Measurements from ENCODE around the gene TMPRSS4. TPM values are rescaled to one million over a fixed set of nuclear protein-coding genes. Genes with fewer than 3 reads are reported as not detected.

TMPRSS4 gene
- total RNA-seq, 1 experiment from 2014 or later = not detected

DNA sequence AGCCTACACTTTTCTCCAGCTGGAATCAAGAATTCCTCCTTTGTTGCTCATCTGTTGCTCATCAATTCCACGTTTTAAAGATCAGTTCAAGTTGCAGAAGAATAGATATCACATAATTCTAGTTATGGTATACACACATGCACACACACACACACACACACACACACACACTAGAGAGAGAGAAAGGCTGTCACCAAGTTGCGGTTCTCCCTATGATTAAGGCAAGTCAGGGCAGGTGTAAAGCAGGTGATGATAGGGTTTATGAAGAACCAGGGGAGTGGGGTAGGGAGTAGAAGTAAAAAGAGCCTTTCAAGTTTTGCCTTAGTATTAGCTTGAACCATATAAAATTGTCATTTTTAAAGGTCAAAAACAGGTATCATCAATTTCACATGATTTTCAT, 31.7 kb upstream of the TMPRSS4 start:
- POLR2A ChIA-PET = no interaction called here

DNA sequence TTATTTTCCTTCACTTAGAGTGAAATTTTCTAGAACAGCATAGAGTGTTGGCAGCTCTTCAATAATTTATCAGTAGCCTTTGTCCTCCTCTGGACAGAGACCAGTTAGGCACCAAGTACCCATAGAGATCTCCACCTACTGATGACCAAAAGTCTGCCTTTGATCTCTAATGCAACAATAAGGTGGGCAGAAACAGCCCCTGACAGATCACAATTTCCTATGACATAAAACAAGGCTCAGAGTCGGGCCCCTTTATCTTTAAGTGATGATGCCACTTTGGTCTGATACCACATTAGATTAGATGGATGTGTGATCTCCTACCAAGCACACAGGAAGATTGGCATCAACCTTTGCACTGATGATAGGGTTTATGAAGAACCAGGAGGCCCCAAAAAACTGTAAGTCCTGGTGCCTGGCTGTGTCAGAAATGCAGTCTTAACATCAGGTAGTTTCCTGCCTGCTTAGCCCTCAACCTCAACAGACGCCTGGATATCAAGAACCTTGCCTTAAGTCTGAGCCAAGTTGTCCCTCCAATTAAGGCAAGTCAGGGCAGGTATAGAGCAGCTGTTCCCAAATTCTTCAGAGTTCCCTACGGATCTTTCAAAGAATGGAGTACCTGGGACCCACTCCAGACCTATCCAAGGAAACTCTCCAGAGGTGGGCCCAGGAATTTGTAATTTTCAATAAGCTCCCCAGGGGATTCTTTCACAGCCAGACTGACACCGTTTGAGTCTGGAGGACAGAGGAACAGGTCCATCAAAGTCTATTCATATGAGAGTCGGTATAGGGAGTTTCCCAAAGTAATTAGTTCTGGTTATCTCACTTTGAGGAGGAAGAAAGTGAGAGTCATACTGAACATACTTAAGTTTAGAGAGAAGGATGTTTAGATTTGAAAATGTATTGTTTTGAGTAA, 30.6 kb upstream of the TMPRSS4 start:
- Histone ChIP-seq H3K27me3 (ENCODE audit: control insufficient read depth, insufficient read depth, low read length) (peaks cover 35% of the 10 kb centered on the region), H3K27ac (ENCODE audit: low read length) (no peak overlapping the region), H3K36me3 (ENCODE audit: control insufficient read depth, insufficient read depth, low read length) (no peaks in the 10 kb centered on the region), H3K9me3 (ENCODE audit: control insufficient read depth, insufficient read depth, low read depth, low read length) (no peaks in the 10 kb centered on the region), H3K4me1 (ENCODE audit: control insufficient read depth, insufficient read depth, low read length) (no peaks in the 10 kb centered on the region), H3K4me3 (ENCODE audit: low read depth in 2 of 2, low read length in 2 of 2) (no peak overlapping the region)
- ATAC-seq (no peak), DNase-seq (ENCODE audit: low read depth, low spot score) (no peak)
- BruUV-seq (replicated peaks) = no TSS peak
- no peak for TF ChIP-seq POLR2AphosphoS5 (IDR thresholded peaks at IDR 0.05; ENCODE audit: low read depth, low read length)
- TF ChIP-seq SIN3A (IDR thresholded peaks at IDR 0.05; ENCODE audit: borderline replicate concordance, insufficient read depth, low read depth, low read length) = no peak
- TF ChIP-seq, protein P1, sequence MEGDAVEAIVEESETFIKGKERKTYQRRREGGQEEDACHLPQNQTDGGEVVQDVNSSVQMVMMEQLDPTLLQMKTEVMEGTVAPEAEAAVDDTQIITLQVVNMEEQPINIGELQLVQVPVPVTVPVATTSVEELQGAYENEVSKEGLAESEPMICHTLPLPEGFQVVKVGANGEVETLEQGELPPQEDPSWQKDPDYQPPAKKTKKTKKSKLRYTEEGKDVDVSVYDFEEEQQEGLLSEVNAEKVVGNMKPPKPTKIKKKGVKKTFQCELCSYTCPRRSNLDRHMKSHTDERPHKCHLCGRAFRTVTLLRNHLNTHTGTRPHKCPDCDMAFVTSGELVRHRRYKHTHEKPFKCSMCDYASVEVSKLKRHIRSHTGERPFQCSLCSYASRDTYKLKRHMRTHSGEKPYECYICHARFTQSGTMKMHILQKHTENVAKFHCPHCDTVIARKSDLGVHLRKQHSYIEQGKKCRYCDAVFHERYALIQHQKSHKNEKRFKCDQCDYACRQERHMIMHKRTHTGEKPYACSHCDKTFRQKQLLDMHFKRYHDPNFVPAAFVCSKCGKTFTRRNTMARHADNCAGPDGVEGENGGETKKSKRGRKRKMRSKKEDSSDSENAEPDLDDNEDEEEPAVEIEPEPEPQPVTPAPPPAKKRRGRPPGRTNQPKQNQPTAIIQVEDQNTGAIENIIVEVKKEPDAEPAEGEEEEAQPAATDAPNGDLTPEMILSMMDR (IDR thresholded peaks at IDR 0.05) = no peak
- no peak for TF ChIP-seq TCF7L2 (IDR thresholded peaks at IDR 0.05; ENCODE audit: low read depth, low read length)
- TF ChIP-seq, protein P2, sequence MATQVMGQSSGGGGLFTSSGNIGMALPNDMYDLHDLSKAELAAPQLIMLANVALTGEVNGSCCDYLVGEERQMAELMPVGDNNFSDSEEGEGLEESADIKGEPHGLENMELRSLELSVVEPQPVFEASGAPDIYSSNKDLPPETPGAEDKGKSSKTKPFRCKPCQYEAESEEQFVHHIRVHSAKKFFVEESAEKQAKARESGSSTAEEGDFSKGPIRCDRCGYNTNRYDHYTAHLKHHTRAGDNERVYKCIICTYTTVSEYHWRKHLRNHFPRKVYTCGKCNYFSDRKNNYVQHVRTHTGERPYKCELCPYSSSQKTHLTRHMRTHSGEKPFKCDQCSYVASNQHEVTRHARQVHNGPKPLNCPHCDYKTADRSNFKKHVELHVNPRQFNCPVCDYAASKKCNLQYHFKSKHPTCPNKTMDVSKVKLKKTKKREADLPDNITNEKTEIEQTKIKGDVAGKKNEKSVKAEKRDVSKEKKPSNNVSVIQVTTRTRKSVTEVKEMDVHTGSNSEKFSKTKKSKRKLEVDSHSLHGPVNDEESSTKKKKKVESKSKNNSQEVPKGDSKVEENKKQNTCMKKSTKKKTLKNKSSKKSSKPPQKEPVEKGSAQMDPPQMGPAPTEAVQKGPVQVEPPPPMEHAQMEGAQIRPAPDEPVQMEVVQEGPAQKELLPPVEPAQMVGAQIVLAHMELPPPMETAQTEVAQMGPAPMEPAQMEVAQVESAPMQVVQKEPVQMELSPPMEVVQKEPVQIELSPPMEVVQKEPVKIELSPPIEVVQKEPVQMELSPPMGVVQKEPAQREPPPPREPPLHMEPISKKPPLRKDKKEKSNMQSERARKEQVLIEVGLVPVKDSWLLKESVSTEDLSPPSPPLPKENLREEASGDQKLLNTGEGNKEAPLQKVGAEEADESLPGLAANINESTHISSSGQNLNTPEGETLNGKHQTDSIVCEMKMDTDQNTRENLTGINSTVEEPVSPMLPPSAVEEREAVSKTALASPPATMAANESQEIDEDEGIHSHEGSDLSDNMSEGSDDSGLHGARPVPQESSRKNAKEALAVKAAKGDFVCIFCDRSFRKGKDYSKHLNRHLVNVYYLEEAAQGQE (IDR thresholded peaks at IDR 0.05; ENCODE audit: insufficient read depth in 1 of 2, low read depth in 2 of 2, low read length in 1 of 2) = no peak
- POLR2A ChIA-PET = no interaction called here
- CTCF ChIA-PET = no interaction called here
- in situ Hi-C loops (cut with HindIII; ENCODE audit: low pct_unique_long_range_greater_than_20kb, low sequenced_read_pairs) = no loop called here
- intact Hi-C loops (cut with micrococcal nuclease; ENCODE audit: unreplicated experiment) = no loop called here

More for the DNA sequence above, 31.7 kb upstream of the TMPRSS4 start:
- Histone ChIP-seq H3K4me1 (ENCODE audit: control insufficient read depth, insufficient read depth, low read length) (no peaks in the 10 kb centered on the region), H3K27ac (ENCODE audit: low read length) (no peak overlapping the region), H3K27me3 (ENCODE audit: control insufficient read depth, insufficient read depth, low read length) (peaks cover 35% of the 10 kb centered on the region), H3K4me3 (ENCODE audit: low read depth in 2 of 2, low read length in 2 of 2) (no peak overlapping the region), H3K36me3 (ENCODE audit: control insufficient read depth, insufficient read depth, low read length) (no peaks in the 10 kb centered on the region), H3K9me3 (ENCODE audit: control insufficient read depth, insufficient read depth, low read depth, low read length) (no peaks in the 10 kb centered on the region)
- no TSS peak for BruUV-seq (replicated peaks)
- ATAC-seq (no peak), DNase-seq (ENCODE audit: low read depth, low spot score) (no peak)
- intact Hi-C loops (cut with micrococcal nuclease; ENCODE audit: unreplicated experiment) (no loop called here), in situ Hi-C loops (cut with HindIII; ENCODE audit: low pct_unique_long_range_greater_than_20kb, low sequenced_read_pairs) (no loop called here)
- CTCF ChIA-PET = no interaction called here
- TF ChIP-seq SIN3A (IDR thresholded peaks at IDR 0.05; ENCODE audit: borderline replicate concordance, insufficient read depth, low read depth, low read length) = no peak
- TF ChIP-seq, protein P2 (IDR thresholded peaks at IDR 0.05; ENCODE audit: insufficient read depth in 1 of 2, low read depth in 2 of 2, low read length in 1 of 2) = no peak
- TF ChIP-seq TCF7L2 (IDR thresholded peaks at IDR 0.05; ENCODE audit: low read depth, low read length) = no peak
- no peak for TF ChIP-seq POLR2AphosphoS5 (IDR thresholded peaks at IDR 0.05; ENCODE audit: low read depth, low read length)

All from Panc1 (cell line).